GM19043 (cell line): ENCODE results near the gene APOL5.

Experiments
- ATAC-seq: cut with Tn5 transposase; IDR thresholded peaks from one replicate; pipeline ENCODE4 v1.9.1; 2021; ENCODE audit warnings: low read depth; ENCODE audit not compliant: unreplicated experiment

Gene APOL5

DNA sequence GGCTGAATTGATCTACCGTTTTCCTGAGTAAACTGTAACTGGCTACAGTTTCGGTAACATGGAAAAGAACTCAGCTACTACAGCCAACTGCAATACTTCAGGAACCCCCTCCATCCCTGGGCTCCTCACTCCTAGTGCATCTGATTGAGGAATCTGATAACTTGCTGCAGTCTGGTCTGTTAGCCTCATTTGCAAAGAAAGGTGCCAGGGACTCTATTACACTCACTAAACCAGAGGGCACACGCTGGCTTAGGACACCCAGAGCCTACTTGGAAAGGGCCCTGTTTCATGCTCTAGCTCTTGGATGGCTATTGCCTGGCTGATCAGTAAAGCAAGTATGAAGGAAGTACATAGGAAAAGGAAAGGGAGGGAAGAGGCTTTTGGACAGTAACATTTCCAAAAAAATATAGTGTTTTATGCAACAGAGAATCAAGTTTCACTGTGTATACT is 22.3 kb downstream of the APOL5 start:
- no peak for ATAC-seq

- ATAC-seq, result no peak
These were observed 22.9 kb downstream of the APOL5 start for GRCh38 chr22:35740616-35741015.

DNA sequence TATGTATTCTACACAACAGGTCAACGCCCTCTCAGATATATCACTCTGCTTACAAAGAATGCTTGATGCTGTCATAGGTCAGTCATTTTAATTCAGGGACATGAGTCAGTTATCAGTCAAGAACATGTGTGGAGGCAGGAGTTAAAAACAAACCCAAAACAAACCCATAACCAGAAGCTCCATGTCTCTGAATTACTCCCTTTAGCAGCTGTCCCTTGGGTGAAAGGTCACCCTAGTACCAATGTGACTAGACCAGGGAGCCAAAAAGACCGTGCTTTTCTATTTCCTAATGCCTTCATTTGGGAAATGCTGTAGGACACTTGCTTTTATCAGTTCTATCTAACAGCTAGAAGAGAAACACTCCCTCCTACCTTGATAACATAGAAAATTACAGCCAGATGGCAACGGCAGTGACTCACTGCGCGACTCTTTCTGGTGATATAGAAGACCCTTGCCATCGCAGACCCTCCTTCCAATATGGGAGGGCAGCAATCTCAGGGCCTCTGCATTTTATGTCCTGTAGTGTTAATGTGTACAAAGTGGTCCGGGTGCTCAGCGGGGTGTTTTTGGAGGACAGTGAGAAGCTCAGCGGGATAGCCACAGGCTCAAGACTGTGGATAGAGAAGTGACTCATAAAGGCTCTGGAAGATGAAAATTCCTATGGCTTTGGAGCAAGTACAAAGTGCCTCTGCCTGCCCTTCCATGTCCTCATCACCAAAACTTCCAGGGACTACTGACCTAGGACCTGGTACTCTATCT is 24.8 kb downstream of the APOL5 start:
- ATAC-seq, result no peak

DNA sequence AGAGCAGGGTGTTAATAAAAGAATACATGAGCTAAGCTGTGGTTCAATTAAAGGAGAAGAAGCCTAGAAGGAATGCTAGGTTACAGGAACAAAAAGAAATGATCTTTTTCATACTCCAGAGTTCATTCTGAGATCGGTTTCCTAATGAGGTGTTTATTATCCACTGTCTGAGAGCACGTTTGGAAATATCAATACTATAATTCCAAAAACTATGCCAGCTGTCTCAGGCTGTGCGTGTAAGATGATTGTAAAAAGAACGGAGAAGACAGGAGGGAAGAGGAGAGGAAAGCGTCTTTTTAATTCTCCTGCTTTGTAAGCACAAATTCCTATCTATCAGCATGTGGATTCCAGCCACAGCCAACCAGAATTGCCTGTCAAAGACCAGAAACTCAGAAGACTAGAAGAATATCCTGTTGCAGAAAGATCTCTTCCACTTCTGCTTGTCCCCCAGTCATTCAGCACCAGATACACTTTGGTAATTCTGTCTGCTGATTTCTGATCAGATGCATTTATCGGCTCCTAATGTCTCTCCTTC is 25.7 kb downstream of the APOL5 start:
- no peak for ATAC-seq

- ATAC-seq, result no peak
These were observed 28.6 kb downstream of the APOL5 start for GRCh38 chr22:35746248-35746647.

- no peak for ATAC-seq
These were observed 29.5 kb downstream of the APOL5 start for GRCh38 chr22:35746946-35747703.

- peak; percentile 71 for ATAC-seq
These were observed 32.1 kb downstream of the APOL5 start for GRCh38 chr22:35749808-35750207.

- no peak for ATAC-seq
These were observed 34.6 kb downstream of the APOL5 start for GRCh38 chr22:35752006-35752862.

DNA sequence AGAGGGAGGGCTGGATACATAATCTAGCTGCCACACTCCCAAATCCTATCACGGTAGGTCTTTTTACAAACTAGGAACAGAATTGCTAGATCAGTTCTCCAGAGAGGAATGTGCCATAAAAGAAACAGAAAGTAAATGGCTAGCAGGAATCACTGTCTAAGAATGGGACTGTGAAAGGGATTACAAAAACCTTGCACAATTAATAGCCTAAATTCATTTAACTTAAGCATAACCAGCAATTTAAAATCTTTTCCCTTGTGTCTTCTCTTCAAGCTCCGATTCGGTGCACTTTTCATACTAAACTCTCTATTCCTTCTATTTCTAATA is 35.2 kb downstream of the APOL5 start:
- ATAC-seq, result no peak

- ATAC-seq, result no peak
These were observed 37.1 kb downstream of the APOL5 start for GRCh38 chr22:35754761-35755160.

GRCh38 chr22:35756722-35757121 is 39.0 kb downstream of the APOL5 start:
- ATAC-seq, result no peak

- no peak for ATAC-seq
These were observed 40.7 kb downstream of the APOL5 start for GRCh38 chr22:35758394-35758793.

DNA sequence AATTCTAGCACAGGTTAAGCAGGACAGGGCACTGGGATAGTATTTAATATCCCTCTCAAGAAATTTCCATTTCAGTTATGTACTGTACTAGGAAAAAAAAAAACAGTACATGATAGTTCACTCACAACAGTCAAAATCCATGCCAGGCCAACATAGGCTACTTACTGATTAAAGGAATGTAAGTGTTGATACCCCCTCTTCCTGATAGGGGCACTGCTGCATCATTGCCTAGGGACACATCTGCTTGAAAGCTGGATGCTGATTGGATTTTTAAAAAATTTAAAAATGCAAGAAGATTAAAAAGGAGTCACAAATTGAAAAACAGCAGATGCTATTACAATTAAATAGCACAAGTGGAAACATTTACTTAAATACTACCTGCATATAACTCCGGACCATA is 43.4 kb downstream of the APOL5 start:
- no peak for ATAC-seq

DNA sequence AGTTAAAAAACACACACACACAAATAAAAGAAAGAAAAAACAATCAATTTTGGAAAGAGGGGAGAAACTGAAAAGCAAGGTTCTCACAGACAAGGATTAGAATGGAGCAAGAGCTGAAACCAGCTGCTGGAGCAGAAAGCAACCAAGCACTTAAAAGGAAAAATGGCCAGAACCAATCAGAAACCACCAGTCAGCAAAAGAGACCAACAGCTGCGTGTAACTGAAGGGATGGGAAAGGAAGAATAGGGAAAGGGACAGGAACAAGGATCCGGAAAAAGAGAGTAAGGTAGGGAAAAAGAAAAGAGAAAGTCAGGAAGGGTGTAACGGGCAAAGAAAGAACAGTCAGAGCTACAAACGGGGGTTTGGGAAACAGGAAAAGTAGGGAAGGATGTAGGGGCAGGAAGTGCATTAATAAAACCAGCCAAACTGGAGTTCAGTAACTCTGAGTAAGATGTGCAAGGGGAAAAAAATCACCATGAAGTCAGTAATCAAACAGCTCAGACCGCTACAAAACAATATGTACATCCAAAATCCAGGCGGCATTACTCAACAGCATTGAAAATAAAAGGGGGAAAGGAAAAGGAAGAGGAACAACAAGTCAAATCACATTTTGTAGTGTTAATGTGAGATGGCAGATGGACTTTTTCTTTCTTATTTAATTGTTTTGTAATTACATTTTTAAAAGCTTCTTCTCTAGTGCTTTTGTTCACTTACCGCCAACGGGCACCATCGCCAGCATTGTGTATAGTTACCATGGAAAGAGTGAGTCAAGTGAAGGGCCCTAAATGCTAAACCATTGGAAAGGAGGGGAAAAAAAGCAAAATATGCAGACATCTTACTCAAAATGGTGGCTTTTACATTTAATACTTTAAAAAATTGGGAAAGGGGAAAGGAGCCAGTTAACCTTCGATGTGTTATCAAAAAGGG is 49.2 kb downstream of the APOL5 start:
- ATAC-seq, result no peak

GRCh38 chr22:35769974-35770373 is 52.3 kb downstream of the APOL5 start:
- ATAC-seq, result no peak

DNA sequence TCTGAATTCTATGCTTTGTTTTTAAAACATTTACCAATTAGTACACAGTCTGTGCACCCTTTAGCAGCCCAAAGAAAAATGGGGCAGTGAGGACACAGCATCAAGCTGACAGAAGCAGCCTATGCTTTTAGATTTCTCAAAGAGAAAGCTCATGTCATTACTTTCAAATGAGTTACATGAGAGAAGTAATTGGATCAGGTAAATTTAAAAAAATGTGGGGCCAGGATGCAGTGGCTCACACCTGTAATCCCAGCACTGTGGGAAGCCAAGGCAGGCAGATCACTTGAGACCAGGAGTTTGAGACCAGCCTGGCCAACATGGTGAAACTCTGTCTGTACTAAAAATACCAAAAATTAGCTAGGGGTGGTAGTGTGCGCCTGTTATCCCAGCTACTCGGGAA is 57.7 kb downstream of the APOL5 start:
- ATAC-seq, result no peak

GRCh38 chr22:35777335-35777975 is 59.8 kb downstream of the APOL5 start:
- no peak for ATAC-seq
